GM19467 (cell line): ENCODE data around the gene SLC2A5.
"Not testable (repeated sequence)": the region's sequence is repeated elsewhere in the genome, so short reads cannot be mapped to it uniquely, and the experiment has no call there.

Experiments
- ATAC-seq: cut with Tn5 transposase; IDR thresholded peaks from one replicate; pipeline ENCODE4 v1.9.1; 2021; ENCODE audit warnings: mild to moderate bottlenecking, moderate library complexity; ENCODE audit not compliant: unreplicated experiment

The SLC2A5 gene

DNA sequence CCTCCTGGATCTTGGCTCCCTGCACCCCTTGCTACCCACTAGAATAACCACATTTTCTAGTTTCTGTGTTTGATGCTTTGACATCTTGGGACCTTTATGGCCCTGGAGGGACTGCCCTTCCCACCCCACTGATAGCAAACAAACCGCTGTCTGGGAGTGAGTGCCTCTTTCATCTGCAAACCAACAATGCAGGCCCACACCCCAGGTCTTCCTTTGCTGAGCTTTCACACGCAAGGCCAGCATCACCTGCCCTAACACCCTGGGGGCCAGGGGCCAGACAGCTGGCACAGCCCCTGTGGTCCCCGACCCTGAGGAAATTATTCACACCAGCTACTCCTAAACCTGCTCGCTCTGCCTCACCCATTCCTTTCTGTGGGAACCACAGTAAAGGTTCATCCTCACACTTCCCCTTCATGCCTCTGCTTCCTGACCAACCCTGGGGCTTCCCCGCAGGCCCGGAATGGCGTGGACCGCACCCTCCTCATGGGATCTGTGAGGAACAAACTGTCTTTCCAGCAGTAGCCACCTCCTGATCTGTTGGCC lies 58.6 kb downstream of the SLC2A5 start:
- peak; percentile 44 for ATAC-seq

- no peak for ATAC-seq
Observed at GRCh38 chr1:9009438-9010370, 59.7 kb downstream of the SLC2A5 start.

DNA sequence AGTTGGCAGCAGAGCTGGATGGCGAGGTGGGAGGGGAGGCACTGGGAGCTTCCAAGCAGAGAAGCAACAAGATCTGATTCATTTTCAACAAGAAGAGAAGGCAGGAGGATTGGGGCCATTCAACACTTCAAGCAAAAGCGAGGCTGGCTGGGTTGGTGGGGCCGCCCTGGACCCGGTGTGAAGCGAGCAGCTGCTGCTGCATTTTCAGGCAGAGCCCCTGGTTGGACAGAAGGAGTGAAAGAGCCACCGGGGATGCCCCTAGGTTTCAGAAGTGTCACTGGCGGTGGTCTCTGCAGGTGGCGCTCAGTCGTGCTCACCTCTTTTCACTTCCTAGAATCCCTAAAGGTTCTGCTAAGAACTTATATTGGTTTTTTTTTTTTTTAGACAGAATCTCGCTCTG lies 61.2 kb downstream of the SLC2A5 start:
- no peak for ATAC-seq

DNA sequence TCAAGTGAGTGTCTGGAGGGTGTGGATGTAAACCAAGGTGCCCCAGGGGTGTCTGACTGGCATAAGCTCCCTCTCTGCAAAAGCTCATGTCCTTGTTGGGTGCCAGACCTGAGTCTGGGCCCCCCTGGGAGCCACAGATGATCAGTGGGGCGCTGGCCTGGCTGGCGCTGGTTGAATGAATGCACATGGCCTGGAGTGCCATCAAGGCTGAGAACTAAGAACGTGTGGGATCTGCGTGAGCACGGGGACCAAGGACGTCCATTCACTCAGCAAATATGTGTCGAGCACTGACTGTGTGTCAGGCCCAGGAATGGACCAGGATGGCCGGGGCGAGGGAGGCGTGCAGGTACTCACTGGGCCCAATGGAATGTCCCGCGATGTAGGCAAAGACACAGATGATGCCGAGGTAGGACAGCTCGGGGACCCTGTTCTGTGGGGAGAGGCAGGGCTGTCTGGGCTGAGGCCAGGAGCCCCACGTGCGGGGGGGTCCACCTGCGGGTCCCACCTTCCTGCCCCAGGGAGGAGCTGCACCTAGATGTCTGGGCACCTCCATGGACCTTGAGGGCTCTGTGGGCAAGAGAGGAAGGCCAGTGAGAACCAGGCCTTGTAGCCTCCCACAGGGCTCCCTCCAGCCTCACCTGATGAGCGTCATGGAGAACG lies 62.3 kb downstream of the SLC2A5 start:
- no peak for ATAC-seq

DNA sequence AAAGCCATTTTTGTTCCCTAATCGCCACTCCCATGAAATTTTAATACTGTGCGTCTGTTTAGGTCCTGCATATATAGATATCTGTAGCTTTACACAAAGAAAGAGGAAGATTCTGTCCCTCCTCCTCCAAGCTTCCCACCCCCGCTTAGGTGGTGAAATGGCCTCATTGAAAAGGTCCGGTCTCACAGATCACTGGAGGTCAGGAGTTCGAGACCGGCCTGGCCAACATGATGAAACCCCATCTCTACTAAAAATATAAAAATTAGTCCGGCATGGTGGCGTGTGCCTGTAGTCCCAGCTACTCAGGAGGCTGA lies 64.1 kb downstream of the SLC2A5 start:
- ATAC-seq, result no peak

DNA sequence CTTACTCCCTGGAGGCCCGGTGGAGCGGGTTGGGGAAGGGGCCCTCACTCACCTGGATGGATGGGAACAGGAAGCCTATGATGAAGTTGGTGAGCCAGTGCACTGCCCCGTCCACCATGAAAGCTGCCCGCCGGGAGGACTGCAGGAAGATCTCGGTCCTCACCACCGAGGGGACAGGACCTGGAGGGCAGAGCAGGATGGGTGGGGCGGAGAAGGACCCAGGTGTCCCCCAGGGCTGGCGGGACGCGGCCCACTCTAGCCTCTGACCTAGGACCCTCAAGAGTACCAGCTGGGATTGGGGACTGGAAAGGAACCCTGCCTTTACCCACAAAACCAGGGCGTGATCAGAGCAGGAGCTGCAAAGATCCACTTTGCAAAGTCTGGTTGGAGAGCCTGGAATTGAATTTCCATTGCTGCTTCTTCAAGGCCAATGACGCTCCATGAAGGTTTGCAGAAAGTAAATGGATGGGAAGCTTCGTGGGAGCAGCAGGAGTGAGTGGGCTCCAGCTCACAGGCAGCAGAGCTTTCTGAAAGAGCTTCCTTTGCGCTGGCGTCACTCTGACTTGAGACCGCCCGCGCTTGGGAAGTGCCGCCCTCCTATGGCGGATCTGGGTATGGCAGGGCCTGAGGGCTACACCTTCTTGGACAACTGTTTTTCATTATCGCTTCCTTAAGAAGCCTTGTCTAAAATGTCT lies 64.6 kb downstream of the SLC2A5 start:
- no peak for ATAC-seq

DNA sequence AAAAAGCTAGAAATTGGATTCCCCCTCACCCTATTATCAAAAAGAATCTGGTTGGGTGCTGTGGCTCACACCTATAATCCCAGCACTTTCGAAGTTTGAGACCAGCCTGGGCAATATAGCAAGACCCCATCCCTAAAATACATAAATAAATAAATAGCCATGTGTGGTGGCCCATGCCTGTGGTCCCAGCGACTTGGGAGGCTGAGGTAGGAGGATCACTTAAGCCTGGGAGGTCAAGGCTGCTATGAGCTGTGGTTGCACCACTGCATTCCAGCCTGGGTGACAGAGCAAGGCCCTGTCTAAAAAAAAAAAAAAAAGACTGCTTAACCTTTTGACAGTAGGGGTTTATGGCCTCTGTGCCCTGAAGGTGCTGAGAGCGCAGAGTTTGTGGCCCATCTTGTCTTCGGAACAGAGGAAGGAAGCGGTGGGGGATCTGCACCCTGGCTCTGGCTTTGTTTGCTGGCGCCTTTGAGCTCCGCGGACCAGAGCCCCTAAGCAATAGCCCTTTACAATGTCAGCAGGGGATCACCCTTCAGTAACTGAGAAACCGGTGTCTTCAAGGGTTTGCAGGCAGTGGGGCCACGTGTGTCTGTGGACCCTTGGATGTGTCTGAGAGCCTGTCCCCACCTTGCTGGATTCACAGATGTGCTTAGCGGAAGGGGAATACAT lies 65.3 kb downstream of the SLC2A5 start:
- ATAC-seq, result no peak

- not testable (repeated sequence) for ATAC-seq
Observed at GRCh38 chr1:9002215-9002560, 67.2 kb downstream of the SLC2A5 start.

- not testable (repeated sequence) for ATAC-seq
Observed at GRCh38 chr1:9001534-9002214, 67.8 kb downstream of the SLC2A5 start.

DNA sequence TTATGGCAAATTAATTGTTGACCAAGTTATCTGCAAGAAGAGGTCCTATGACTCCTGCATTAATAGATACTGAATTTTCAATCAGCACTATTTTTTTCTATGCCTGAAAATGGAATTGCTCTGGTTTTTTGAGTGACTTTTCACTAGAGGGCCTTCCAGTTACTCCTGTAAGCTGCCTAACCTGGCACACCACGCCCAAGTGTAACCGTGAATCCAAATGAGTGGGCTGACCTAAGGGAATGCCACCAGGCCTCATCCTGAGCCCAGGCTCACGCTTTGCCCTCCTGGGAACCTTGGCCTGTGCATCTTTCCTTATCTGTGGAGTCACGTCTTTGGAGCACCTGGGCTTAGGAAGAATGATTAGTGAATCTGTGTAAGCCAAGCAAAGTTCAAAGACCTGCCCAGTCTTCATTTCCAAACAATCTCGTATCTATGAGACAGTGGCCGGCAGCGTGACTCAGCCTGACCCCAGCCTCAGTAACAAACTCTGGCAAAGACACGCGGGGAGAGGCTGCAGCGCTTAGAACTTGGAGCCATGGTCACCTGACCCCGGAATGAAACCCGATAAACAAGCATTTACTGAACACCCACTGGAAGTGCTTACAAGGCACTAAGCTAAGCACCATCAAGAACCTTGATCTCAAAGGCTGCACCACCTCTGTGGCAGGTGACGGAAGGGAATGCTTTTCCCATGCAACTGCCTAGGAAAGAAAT lies 75.3 kb downstream of the SLC2A5 start:
- not testable (repeated sequence) for ATAC-seq

- no peak for ATAC-seq
Observed at GRCh38 chr1:8992936-8993687, 76.3 kb downstream of the SLC2A5 start.

GRCh38 chr1:8989821-8990220 lies 79.6 kb downstream of the SLC2A5 start:
- no peak for ATAC-seq

DNA sequence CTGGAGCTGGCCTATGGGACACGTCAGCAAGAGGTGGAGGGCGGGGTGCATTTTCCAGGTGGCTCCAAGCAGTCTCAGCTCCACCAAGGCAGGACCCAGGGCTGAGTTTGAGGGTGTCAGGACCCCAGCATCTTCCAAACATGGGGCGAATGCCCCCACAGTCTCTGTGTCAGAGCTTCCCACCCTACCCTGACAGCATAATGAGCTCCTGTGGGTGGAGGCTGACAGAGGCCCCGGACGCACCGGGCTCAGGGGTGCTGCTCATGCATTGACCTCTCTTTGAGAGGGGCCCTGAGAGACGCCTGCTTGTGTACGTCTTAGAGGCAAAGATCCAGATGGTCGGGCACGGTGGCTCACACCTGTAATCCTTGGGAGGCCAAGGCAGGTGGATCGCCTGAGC lies 80.4 kb downstream of the SLC2A5 start:
- ATAC-seq, result no peak

- no peak for ATAC-seq
Observed at GRCh38 chr1:8988618-8988967, 80.8 kb downstream of the SLC2A5 start.

DNA sequence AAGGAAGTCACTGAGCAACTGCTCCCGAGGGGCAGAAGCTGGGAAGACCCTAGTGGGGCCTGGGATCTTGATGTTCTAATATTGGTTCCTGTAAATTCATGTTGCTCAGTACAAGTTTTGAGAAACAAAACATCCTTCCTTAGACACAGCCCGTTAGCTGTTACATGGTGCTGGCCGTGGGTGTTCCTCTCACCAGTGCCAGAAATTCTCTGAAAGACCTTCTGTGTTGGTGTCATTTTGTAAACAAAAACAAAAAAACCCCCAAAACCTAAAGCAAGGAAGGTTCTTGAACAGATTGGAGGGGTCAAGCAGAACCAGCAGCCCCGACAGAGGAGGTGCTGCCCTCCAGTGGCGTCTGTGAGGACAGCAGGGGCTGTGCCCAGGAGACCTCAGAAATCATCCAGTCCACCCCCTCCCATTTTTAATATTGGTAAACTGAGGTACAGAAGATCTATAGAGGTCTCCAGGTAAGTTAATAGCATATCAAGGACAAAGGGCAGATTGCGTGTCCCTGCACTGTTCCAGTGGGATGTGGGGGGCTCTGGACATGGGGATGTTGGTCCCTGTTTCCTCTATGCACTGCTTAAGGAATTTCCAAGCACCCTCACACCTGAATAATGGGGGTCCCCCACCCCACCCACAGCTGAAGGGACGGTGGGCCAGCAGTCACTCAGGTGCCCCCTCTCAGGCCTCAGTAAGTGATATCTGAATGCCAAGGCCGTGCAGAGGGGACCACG lies 81.4 kb downstream of the SLC2A5 start:
- no peak for ATAC-seq

- ATAC-seq, result no peak
Observed at GRCh38 chr1:8986814-8987190, 82.6 kb downstream of the SLC2A5 start.

DNA sequence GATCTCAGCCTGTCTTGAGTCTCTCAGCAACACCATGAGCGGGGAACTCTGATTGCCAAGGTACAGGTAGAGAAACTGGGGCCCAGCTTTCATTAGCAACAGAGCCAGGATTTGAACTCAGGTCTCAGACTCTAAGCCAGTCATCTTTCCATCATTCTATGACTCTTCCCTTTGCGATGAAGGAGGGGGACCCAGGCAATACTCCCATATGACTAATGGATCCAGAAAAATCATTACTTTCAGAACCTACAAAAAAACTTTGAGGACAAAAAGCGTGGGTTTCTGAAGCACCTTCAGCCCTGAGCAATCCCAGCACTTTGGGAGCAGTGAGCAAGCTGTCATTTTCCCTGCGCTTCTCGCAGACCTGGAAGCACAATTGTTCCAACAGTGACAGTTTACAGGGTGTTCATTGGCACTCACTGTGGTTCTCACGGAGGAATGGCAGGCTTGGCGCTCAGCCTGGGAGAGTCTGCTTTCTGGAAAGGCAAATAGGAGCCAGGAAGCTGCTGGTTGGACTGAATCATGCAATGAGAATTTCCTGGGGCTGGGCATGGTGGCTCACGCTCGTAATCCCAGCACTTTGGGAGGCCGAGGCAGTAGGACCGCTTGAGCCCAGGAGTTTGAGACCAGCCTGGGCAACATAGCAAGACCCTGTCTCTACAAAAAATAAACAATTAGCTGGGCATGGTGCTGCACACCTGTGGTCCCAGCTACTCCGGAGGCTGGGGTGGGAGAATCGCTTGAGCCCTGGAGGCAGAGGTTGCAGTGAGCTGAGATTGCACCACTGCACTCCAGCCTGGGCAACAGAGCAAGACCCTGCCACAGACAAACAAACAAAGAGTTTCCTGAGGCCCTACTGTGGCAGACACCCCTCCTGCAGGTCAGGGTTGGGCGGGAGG lies 83.3 kb downstream of the SLC2A5 start:
- no peak for ATAC-seq
